ENCODE results near the gene CWC25. TPM values are rescaled to one million over a fixed set of nuclear protein-coding genes. Genes with fewer than 3 reads are reported as not detected.

CWC25 gene
- total RNA-seq, 6 experiments from 2014 or later = 11.0 to 13.7 (median 12.9) TPM

DNA sequence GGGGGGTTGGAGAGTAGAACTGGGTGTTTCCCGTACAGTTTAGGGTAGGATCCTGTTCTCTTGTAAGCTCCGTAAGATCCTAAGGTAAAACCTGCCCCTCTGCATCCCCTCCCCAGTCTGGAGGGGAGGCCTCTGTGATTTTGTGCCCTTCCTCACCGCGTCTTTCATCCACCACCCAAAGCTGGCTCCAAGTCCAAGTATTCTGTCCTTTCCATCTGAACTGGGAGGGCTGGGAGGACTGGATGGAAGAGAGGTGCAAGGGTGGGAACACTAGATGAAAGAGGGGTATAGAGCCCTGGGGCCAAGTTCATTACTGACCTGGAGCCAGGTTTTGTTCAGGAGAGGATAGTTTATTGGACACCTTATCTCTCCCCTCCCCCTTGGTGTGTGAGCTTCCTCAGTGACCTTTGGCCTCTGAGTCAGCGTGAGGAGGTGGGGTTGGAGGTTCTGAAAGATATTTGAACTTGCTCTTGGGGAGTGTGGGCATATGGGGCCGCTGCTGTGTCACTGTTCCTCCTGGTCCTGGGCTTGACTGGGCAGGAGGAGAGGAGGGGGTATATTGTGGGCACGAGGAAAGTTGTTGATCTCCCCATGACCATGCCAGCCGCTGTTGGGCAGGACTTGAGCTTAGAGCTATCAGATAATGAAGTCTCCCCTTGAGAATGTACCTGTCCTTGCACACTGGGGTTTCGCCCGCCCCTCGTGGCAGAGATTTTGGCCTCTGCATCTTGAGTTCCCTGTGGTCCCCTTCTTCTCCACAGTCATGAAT, 46.3 kb upstream of the CWC25 start:
- peaks cover 14% of the 10 kb centered on the region for H3K27me3 Mint-ChIP-seq (ENCODE audit: insufficient read depth)
- H3K4me3 Mint-ChIP-seq = peak overlapping the region; percentile 96
- peaks cover 68% of the 10 kb centered on the region for H3K4me1 Mint-ChIP-seq (ENCODE audit: low read depth)
- H3K27ac Mint-ChIP-seq = peak overlapping the region; percentile 85
- DNase-seq = peak; percentile 74
- H3K9me3 Mint-ChIP-seq = no peaks in the 10 kb centered on the region
- TF ChIP-seq, protein P1, sequence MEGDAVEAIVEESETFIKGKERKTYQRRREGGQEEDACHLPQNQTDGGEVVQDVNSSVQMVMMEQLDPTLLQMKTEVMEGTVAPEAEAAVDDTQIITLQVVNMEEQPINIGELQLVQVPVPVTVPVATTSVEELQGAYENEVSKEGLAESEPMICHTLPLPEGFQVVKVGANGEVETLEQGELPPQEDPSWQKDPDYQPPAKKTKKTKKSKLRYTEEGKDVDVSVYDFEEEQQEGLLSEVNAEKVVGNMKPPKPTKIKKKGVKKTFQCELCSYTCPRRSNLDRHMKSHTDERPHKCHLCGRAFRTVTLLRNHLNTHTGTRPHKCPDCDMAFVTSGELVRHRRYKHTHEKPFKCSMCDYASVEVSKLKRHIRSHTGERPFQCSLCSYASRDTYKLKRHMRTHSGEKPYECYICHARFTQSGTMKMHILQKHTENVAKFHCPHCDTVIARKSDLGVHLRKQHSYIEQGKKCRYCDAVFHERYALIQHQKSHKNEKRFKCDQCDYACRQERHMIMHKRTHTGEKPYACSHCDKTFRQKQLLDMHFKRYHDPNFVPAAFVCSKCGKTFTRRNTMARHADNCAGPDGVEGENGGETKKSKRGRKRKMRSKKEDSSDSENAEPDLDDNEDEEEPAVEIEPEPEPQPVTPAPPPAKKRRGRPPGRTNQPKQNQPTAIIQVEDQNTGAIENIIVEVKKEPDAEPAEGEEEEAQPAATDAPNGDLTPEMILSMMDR (IDR thresholded peaks at IDR 0.05) = peak; percentile 29
- peaks cover 25% of the 10 kb centered on the region for H3K36me3 Mint-ChIP-seq (ENCODE audit: low read depth)

DNA sequence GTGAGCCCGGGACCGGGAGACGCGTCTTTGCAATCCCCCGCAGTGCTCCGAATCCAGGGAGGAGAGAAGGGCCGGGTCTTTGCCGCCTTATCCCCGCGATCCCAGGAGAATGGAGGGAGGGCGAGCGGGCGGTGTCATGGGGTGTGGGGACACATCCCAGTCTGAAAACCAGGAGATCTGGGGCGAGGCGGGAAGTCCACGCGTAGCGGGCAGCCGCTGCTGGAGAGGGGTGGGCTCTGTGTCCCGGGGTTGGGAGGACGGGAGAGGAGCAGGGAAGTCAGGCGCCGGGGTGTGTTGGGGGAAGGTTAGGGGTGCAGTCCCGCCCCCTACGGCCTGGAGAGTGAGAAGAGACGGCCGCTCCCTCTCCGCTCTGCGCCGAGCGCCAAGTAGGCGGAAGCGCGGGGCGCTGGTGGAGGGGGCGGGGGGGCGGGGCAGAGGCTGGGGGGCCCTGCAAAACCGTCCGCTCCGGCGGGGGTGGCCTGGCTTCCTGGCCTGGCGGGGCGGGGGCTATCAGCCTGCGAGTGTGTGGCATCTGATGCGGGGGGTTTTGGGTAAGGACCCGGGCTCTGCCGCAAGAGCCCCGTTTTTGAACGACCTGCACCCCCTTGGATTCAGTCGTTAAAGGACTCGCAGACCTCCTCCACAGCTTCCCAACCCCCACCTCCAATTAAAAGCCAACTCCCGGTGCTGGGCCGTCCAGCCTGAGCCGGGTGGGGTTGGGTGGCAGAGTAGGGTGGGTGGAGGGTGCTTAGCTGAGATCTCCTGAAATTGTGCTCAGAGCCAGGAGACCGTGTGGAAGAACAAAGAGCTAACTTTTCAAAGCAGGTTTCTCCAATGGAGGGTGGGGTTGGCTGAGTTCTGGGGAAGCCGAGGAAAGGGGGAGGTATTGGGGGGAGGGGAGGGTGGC, 45.4 kb upstream of the CWC25 start:
- H3K4me3 Mint-ChIP-seq = peak overlapping the region; percentile 96
- peaks cover 59% of the 10 kb centered on the region for H3K4me1 Mint-ChIP-seq (ENCODE audit: low read depth)
- peaks cover 14% of the 10 kb centered on the region for H3K27me3 Mint-ChIP-seq (ENCODE audit: insufficient read depth)
- DNase-seq = peak; percentile 51
- peak overlapping the region; percentile 88 for H3K27ac Mint-ChIP-seq
- H3K36me3 Mint-ChIP-seq (ENCODE audit: low read depth) = peaks cover 25% of the 10 kb centered on the region
- TF ChIP-seq, protein P1 (IDR thresholded peaks at IDR 0.05) = no peak
- no peaks in the 10 kb centered on the region for H3K9me3 Mint-ChIP-seq

DNA sequence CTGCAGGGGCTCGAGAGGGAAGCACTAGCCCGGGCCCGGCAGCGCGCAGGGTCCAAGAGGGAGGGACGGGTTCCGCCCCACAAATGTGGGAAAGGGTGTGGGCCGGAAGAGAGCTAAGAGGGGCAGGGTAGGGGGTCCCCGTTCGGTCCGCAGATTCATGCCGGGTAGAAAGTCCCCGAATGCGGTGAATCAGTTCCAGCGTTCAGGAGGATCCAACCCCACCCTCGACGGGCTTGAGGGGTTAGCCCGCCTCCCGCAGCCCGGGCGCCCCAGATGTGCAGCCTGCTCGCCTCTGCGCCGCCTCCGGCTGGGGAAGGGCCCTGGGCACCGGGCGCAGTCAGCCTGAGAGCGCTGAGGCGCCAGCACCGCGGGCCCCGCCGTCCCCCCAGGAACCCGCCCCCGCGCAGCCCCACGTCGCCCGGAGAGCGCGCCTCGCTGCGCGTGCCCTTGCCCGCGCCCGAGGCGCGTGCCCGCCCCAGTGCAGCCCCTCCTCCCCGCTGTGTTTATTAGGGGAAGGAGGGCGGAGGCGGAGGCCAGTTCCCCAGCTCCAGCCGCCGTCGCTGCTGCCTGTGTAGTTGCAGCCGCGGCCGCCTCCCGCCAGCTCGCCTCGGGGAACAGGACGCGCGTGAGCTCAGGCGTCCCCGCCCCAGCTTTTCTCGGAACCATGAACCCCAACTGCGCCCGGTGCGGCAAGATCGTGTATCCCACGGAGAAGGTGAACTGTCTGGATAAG, 44.6 kb upstream of the CWC25 start, which contains the start of gene LASP1:
Gene LASP1, plus strand, starts transcription at position 533 of the 733 bp plus-strand sequence. Its CDS starts 132 bp downstream, at position 665.
- H3K27ac Mint-ChIP-seq = peak within 1 kb of the TSS; percentile 88
- TF ChIP-seq, protein P1 (IDR thresholded peaks at IDR 0.05) = no peak
- no peaks in the 10 kb centered on the region for H3K9me3 Mint-ChIP-seq
- DNase-seq = peak; percentile 84
- peaks cover 25% of the 10 kb centered on the region for H3K36me3 Mint-ChIP-seq (ENCODE audit: low read depth)
- H3K4me1 Mint-ChIP-seq (ENCODE audit: low read depth) = peaks cover 54% of the 10 kb centered on the region
- peaks cover 14% of the 10 kb centered on the region for H3K27me3 Mint-ChIP-seq (ENCODE audit: insufficient read depth)
- peak within 1 kb of the TSS; percentile 96 for H3K4me3 Mint-ChIP-seq

DNA sequence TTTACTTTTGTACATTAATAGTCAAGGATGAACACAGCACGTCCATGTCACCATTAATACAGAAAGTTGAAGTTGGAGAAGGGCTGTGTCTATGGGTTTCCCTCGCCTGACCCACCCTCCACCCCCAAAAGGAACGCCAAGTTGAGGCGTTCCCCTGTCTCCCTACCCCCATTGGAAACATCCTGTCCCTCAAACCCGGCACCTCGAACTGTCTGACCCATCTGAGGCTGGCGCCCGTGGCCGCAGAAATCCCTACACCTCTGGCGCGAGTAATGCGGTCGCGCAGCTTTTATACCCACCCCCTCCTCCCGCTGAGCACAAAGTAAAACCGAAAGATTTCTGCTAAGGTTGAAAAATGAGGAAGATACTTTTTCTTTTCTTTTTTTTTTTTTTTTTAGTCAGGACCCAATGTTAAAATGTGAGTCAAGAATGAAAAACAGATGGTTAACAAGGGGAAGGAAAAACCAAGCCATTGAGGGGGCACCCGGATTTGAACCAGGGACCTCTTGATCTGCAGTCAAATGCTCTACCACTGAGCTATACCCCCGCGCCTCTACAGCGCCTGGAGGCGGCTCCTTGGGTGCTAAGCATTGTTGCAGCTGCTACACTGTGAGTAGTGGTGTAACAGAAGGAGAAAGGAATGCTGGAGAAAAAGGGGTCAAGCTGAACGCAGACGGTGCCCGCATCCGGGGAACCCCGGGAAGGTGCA, 43.9 kb upstream of the CWC25 start:
- DNase-seq = peak; percentile 86
- no peaks in the 10 kb centered on the region for H3K9me3 Mint-ChIP-seq
- peak overlapping the region; percentile 96 for H3K4me3 Mint-ChIP-seq
- peaks cover 14% of the 10 kb centered on the region for H3K27me3 Mint-ChIP-seq (ENCODE audit: insufficient read depth)
- H3K36me3 Mint-ChIP-seq (ENCODE audit: low read depth) = peaks cover 25% of the 10 kb centered on the region
- TF ChIP-seq, protein P1 (IDR thresholded peaks at IDR 0.05) = no peak
- peaks cover 54% of the 10 kb centered on the region for H3K4me1 Mint-ChIP-seq (ENCODE audit: low read depth)
- H3K27ac Mint-ChIP-seq = peak overlapping the region; percentile 80
